22Rv1 (cell line): Measurements from ENCODE around the gene USP32.

Experiments used
- CTCF ChIP-seq: fragments of 450-650 bp; IDR thresholded peaks from 2 replicates; pipeline ENCODE4 v1.5.1; 2017; ENCODE audit warnings: mild to moderate bottlenecking
- ZFX ChIP-seq: fragments of 450-650 bp; IDR thresholded peaks from 2 replicates; pipeline ENCODE4 v1.6.1; 2017; ENCODE audit warnings: antibody characterized with exemption, borderline replicate concordance

GRCh38 chr17:60327901-60328273, 64.0 kb downstream of the USP32 start:
- no peak for TF ChIP-seq CTCF
- TF ChIP-seq ZFX, result no peak
